ENCODE measurements around the gene CADM4. TPM values are rescaled to one million over a fixed set of nuclear protein-coding genes. Genes with fewer than 3 reads are reported as not detected.

Gene CADM4
- total and polyA plus RNA-seq, 9 of the 15 experiments (the other 6 are each of a cell fraction or from before 2014, with no cell fraction given) = 0.03 to 4.6 (median 1.3) TPM

GRCh38 chr19:43610493-43610892, 29.2 kb downstream of the CADM4 start:
- H3K27ac ChIP-seq (ENCODE audit: extremely low read depth, low read depth, low read length) = peak overlapping the region; percentile 58; the same call in 2 of the 3 replicates
- DNase-seq (ENCODE audit: extremely low read depth in 1 of 4, low spot score in 3 of 4) (no peak), FAIRE-seq (no peak), ATAC-seq (no peak; the same call in 1 of the 3 replicates)
- no peaks in the 10 kb centered on the region for H4K20me1 ChIP-seq (replicated peaks; ENCODE audit: control insufficient read depth, insufficient read depth, low read length)
- H3K4me2 ChIP-seq (ENCODE audit: insufficient read depth, low read length) = peak overlapping the region; percentile 46; the same call in 1 of the 2 replicates
- H3K4me3 ChIP-seq = no peak overlapping the region
- TF ChIP-seq MEIS2 (IDR thresholded peaks at IDR 0.05; ENCODE audit: partially characterized antibody) (peak; percentile 20), YY1 (IDR thresholded peaks at IDR 0.05; ENCODE audit: borderline replicate concordance in 1 of 3, control insufficient read depth in 1 of 3, extremely low read depth in 1 of 3, insufficient read depth in 3 of 3, insufficient read length in 1 of 3, insufficient replicate concordance in 2 of 3, low read depth in 1 of 3, low read length in 2 of 3) (no peak)
- peaks cover 6% of the 10 kb centered on the region for H3K9me1 ChIP-seq (ENCODE audit: control insufficient read depth, insufficient read depth, low read length)
- 44% methylated on average over 3 of the region's 3 CpGs for WGBS (ENCODE audit: insufficient coverage, low coverage, missing lambda C conversion rate)
- ChIA-PET CTCF (ENCODE audit: low intra/inter-chr PET ratio) (no interaction called here), POLR2A (interaction anchor here (0.8 to 8.7 kb wide), 4 partner anchors 10 to 186 kb away, joined by 3 to 60 read pairs (median 5); partner anchors contain the start of genes IRGQ and ZNF576)
- H3K4me1 ChIP-seq (replicated peaks in 1 of 2; ENCODE audit: control insufficient read depth in 2 of 2, insufficient read depth in 2 of 2, low read length in 2 of 2) = peaks cover 21 to 32% of the 10 kb centered on the region in 2 experiments
- BruUV-seq (replicated peaks) = no TSS peak
- no peaks in the 10 kb centered on the region for H3K9me3 ChIP-seq (replicated peaks; ENCODE audit: control insufficient read depth, insufficient read depth, low read depth, low read length)
- in situ Hi-C loops (cut with MboI) = no loop called here
- intact Hi-C loops (cut with micrococcal nuclease) = no loop called here
- H3K9ac ChIP-seq (ENCODE audit: insufficient read depth in 1 of 2, low read depth in 2 of 2, low read length in 2 of 2) = peak overlapping the region in 1 of 2 experiments; percentile 84; a peak in 2 of 4 replicates
- peaks cover 53% of the 10 kb centered on the region; the same call in 2 of the 3 replicates for H3K36me3 ChIP-seq (ENCODE audit: control insufficient read depth, insufficient read depth, low read length)
- H2AFZ ChIP-seq (ENCODE audit: low read depth, low read length) = no peak overlapping the region
- no peaks in the 10 kb centered on the region for H3K27me3 ChIP-seq (ENCODE audit: control insufficient read depth in 2 of 2, insufficient read depth in 2 of 2, low read length in 2 of 2)
- peaks cover 15% of the 10 kb centered on the region for H3K79me2 ChIP-seq (ENCODE audit: control insufficient read depth, insufficient read depth, low read length)

- in situ Hi-C loops (cut with MboI) (no loop called here), intact Hi-C loops (cut with micrococcal nuclease) (no loop called here)
- Histone ChIP-seq H3K36me3 (ENCODE audit: control insufficient read depth, insufficient read depth, low read length) (peaks cover 53% of the 10 kb centered on the region; the same call in 2 of the 3 replicates), H4K20me1 (replicated peaks; ENCODE audit: control insufficient read depth, insufficient read depth, low read length) (no peaks in the 10 kb centered on the region), H3K9me1 (ENCODE audit: control insufficient read depth, insufficient read depth, low read length) (peaks cover 6% of the 10 kb centered on the region), H3K4me1 (replicated peaks in 1 of 2; ENCODE audit: control insufficient read depth in 2 of 2, insufficient read depth in 2 of 2, low read length in 2 of 2) (peaks cover 20 to 30% of the 10 kb centered on the region in 2 experiments), H2AFZ (ENCODE audit: low read depth, low read length) (0 out of 2 replicates have a peak overlapping the region, but pooled peaks have one; percentile 44), H3K9me3 (replicated peaks; ENCODE audit: control insufficient read depth, insufficient read depth, low read depth, low read length) (no peaks in the 10 kb centered on the region), H3K4me2 (ENCODE audit: insufficient read depth, low read length) (peak overlapping the region; percentile 46), H3K27ac (ENCODE audit: extremely low read depth, low read depth, low read length) (peak overlapping the region; percentile 58; the same call in 1 of the 3 replicates), H3K27me3 (ENCODE audit: control insufficient read depth in 2 of 2, insufficient read depth in 2 of 2, low read length in 2 of 2) (no peaks in the 10 kb centered on the region), H3K4me3 (no peak overlapping the region), H3K9ac (ENCODE audit: insufficient read depth in 1 of 2, low read depth in 2 of 2, low read length in 2 of 2) (peak overlapping the region in 1 of 2 experiments; percentile 2; a peak in 2 of 4 replicates), H3K79me2 (ENCODE audit: control insufficient read depth, insufficient read depth, low read length) (peaks cover 11% of the 10 kb centered on the region; the same call in 2 of the 3 replicates)
- ChIA-PET CTCF (ENCODE audit: low intra/inter-chr PET ratio) (no interaction called here), POLR2A (interaction anchor here (0.6 to 8.7 kb wide), 5 partner anchors 8 to 142 kb away, joined by 3 to 60 read pairs (median 3); partner anchors contain the start of genes IRGQ and ZNF576)
- WGBS (ENCODE audit: insufficient coverage, low coverage, missing lambda C conversion rate) = 64% methylated on average over 7 of the region's 7 CpGs
- DNase-seq (ENCODE audit: extremely low read depth in 1 of 4, low spot score in 3 of 4) (peak in 1 of 4 experiments; percentile 39), ATAC-seq (peak; percentile 76), FAIRE-seq (no peak)
- no TSS peak for BruUV-seq (replicated peaks)
- TF ChIP-seq COPS2 (conservative IDR thresholded peaks at IDR 0.05) = no peak
- TF ChIP-seq, protein P1, sequence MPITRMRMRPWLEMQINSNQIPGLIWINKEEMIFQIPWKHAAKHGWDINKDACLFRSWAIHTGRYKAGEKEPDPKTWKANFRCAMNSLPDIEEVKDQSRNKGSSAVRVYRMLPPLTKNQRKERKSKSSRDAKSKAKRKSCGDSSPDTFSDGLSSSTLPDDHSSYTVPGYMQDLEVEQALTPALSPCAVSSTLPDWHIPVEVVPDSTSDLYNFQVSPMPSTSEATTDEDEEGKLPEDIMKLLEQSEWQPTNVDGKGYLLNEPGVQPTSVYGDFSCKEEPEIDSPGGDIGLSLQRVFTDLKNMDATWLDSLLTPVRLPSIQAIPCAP (CRISPR knock-in tag; IDR thresholded peaks at IDR 0.05; ENCODE audit: borderline replicate concordance) = no peak
- no peak for TF ChIP-seq PBX2 (CRISPR knock-in tag; IDR thresholded peaks at IDR 0.05; ENCODE audit: low read depth)
- no peak for TF ChIP-seq PBX2 (tag; conservative IDR thresholded peaks at IDR 0.05; ENCODE audit: low read depth)
- TF ChIP-seq, protein P2, sequence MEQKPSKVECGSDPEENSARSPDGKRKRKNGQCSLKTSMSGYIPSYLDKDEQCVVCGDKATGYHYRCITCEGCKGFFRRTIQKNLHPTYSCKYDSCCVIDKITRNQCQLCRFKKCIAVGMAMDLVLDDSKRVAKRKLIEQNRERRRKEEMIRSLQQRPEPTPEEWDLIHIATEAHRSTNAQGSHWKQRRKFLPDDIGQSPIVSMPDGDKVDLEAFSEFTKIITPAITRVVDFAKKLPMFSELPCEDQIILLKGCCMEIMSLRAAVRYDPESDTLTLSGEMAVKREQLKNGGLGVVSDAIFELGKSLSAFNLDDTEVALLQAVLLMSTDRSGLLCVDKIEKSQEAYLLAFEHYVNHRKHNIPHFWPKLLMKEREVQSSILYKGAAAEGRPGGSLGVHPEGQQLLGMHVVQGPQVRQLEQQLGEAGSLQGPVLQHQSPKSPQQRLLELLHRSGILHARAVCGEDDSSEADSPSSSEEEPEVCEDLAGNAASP (IDR thresholded peaks at IDR 0.05) = no peak
- TF ChIP-seq ZNF507 (tag; conservative IDR thresholded peaks at IDR 0.05) = no peak
- no peak for TF ChIP-seq MYNN (IDR thresholded peaks at IDR 0.05)
- no peak for TF ChIP-seq MYNN (CRISPR knock-in tag; IDR thresholded peaks at IDR 0.05)
These were observed 29.8 kb downstream of the CADM4 start for GRCh38 chr19:43609872-43610271.
